WTC11 (cell line): Measurements from ENCODE around the gene UTP4.

Experiments
- CTCF ChIP-seq: fragments of 200-600 bp; IDR thresholded peaks from 2 replicates; pipeline ENCODE4 v1.8.0; 2022; ENCODE audit warnings: antibody characterized with exemption
- ERG ChIP-seq: fragments of 250-450 bp; sonication (Bioruptor Pico); IDR thresholded peaks from 2 replicates; pipeline ENCODE4 v1.8.0; 2021; ENCODE audit warnings: mild to moderate bottlenecking
- PRDM15 ChIP-seq: sonication (generic); formaldehyde crosslinking; IDR thresholded peaks from 2 replicates; pipeline ENCODE4 v1.8.0; 2022; ENCODE audit warnings: missing genetic modification reagents
- SOX15 ChIP-seq: fragments of 250-450 bp; sonication (Bioruptor Pico); IDR thresholded peaks from 2 replicates; pipeline ENCODE4 v1.9.0; 2021; ENCODE audit warnings: mild to moderate bottlenecking
- TEAD4 ChIP-seq: sonication (generic); formaldehyde crosslinking; IDR thresholded peaks from 2 replicates; pipeline ENCODE4 v1.8.0; 2022; ENCODE audit warnings: mild to moderate bottlenecking, missing genetic modification reagents

GRCh38 chr16:69201291-69201690 lies 68.8 kb downstream of the UTP4 start:
- no peak for TF ChIP-seq SOX15 (CRISPR knock-in tag)
- TF ChIP-seq CTCF: no peak
- no peak for TF ChIP-seq PRDM15 (CRISPR knock-in tag)
- no peak for TF ChIP-seq ERG (CRISPR knock-in tag)
- TF ChIP-seq TEAD4 (CRISPR knock-in tag): no peak
